CD4-positive, alpha-beta T cell treated with Interleukin-10 for 1 hour (primary cell): ENCODE data around the gene TOR4A.

ENCODE experiments used
- DNase-seq: peaks from one replicate; pipeline ENCODE4 v3.0.0-alpha.2; 2020

TOR4A gene

DNA sequence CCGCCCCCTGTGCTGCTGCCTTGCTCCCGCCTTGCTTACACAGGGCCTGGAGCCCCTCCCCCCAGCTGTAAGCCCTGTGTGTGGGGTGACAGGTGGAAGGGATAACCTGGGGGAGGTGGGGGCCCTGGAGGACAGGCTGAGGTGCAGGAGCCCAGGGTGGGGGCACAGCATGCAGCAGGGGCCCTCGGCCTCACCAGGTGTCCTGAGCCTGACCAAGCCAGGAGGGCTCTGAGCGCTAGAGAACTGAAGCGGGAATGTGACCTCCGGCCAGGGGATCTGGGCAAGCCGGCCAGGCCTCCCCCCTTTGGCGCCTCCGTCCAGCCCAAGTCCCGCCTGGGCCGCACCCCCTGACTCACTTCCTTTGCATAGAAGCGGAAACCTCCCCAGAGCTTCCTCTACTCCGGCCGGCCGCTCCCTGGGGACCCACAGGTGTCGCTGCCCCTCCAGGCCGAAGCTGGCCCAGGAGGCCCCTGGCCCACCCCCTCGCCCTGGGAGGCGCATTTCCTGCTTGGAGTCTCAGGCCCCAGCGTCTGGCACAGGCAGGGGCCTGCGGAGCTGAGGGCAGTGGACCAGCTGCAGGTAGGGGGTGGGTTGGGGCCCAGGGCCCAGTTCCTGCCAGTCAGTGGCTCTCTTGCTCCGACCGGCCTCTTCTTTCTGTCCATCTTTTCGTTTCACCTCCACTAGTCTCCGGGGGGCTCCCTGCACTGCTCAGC is at the start of gene TOR4A:
TOR4A (plus strand) TSS at position 398 of the 713 bp plus-strand sequence. CDS start 964 bp downstream, outside the sequence.
- peak; percentile 34 for DNase-seq

GRCh38 chr9:137227853-137228505 is 49.5 kb upstream of the TOR4A start:
- DNase-seq = no peak

- no peak for DNase-seq
Observed at GRCh38 chr9:137228506-137228967, 49.0 kb upstream of the TOR4A start.

GRCh38 chr9:137228968-137229896 is 48.3 kb upstream of the TOR4A start:
- DNase-seq = no peak

DNA sequence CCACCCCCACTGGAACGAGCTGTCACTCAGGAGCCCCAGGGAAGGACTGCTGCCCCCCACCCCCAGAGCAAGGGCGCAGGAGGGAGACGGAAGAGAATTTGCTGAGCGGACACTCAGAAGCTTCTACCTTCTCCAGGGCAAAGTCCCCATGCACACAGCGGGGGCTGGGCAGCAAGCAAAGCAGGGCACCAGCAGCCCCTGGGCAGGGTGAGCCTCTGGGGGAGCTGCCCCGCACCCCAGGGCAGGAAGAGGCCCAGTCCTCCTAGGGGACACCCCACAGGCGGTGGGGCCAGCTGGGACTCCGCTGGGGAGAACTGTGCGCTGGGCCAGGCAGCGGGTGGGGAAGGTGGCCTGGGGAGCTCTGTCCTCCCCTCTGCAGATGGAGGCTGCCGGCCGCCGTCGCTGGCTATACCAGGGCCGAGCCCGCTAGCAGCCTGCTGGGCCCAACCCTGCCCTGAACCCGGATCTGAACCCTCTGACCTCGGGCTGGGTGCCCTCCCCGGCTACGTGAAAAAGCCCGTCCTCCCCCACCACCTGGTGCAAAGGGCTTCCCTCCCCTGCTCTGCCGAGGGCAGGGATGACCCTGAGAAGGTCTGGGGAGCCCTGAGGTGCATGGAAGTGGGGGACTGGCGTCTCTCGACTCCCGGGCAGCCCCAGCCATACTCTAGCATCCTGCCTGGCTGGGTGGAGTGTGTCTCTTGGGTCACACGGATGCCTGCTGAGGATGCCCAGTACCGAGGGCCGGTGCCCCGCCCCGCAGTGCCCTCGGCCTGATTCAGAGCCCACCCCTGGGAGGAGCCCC is 47.4 kb upstream of the TOR4A start:
- no peak for DNase-seq

DNA sequence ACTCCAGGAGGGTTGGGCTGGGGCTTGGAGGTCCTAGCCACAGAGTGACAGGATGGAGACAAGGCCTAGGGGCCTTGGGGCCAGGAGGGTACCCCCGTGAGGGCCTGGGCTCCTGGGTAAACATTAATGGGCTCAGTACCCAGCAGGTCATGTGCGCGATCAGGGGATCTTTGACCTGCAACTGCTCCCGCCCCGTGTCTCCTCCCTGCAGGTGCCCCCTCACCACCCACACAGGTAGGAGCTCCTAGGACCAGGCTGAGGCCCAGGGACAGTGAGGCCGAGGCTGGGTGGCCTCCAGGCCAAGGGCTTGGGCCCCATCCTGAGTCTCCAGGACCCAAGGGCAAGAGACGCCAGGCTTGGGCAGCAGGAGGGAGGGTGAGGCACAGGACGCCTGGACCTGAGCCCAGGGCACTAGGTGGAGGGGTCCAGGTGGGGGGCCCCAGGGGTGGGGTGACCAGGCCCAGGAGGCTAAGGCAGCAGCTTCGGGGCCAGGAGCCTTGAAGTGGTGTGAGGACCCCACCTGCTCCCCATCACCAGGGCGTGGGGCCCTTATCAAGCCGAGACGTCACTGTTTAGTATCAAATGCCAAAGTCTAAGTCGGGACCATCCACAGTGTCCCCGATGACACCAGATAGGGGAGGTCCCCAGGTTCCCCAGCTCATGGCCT is 46.7 kb upstream of the TOR4A start, which contains the start of gene SLC34A3:
SLC34A3 (plus strand) TSS at position 197 of the 667 bp plus-strand sequence. CDS start 802 bp downstream, outside the sequence.
- no peak for DNase-seq

DNA sequence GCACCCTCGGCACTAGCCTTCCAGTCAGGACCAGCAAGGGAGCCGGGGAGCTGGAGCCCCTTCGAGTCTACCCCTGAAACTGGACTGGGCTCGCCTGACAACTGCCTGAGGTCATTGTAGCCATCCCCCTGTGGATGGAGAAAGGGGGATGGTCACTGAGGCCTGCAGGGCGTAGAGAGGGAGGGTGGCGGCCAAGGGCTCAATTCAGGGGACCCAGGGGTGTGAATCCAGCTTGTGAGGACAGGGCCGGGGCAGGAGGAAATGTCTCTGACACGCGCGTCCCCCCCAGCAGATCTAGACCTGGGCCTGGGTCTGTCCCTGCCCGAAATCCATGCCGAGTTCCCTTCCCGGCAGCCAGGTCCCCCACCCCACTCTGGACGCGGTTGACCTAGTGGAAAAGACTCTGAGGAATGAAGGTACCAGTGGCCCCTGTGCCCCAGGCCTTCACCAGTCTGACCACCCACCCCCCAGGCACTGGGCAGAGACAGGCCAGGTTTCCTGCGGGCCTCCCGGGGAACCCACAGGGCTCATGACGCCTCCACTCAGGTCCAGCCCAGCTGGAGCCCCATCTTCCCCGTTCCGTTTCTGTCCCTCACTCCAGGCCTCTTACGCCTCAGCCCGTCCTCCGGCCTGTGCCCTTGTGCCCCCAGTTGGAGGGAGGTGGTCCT is 46.0 kb upstream of the TOR4A start:
- DNase-seq = no peak

GRCh38 chr9:137232101-137232500 is 45.4 kb upstream of the TOR4A start:
- DNase-seq = no peak

GRCh38 chr9:137232510-137232909 is 45.0 kb upstream of the TOR4A start:
- DNase-seq = no peak

DNA sequence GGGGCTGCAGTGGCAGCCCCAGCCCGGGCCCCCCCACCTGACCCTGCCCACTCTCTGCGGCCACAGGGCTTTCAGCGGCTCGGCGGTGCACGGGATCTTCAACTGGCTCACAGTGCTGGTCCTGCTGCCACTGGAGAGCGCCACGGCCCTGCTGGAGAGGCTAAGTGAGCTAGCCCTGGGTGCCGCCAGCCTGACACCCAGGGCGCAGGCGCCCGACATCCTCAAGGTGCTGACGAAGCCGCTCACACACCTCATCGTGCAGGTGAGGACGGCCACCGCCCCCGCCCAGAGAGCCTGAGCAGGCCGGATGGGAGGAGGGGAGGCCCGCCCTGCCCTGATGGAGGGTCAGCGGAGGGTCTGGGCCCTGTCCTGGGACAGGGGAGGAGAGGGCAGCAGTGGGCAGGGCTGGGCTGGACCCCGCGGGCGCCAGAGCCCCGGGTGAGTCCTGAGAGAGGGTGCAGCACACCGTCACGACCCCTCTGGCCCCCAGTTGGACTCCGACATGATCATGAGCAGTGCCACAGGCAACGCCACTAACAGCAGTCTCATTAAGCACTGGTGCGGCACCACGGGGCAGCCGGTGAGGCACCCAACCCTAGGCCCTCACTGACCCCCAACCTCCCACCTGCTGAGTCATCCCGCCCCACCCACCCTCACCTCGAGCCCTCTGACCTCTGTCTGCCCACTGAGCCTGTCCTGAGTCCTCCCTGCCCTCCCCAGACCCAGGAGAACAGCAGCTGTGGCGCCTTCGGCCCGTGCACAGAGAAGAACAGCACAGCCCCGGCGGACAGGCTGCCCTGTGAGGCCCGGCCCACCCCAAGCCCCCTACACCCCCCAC is 44.2 kb upstream of the TOR4A start:
- no peak for DNase-seq

DNA sequence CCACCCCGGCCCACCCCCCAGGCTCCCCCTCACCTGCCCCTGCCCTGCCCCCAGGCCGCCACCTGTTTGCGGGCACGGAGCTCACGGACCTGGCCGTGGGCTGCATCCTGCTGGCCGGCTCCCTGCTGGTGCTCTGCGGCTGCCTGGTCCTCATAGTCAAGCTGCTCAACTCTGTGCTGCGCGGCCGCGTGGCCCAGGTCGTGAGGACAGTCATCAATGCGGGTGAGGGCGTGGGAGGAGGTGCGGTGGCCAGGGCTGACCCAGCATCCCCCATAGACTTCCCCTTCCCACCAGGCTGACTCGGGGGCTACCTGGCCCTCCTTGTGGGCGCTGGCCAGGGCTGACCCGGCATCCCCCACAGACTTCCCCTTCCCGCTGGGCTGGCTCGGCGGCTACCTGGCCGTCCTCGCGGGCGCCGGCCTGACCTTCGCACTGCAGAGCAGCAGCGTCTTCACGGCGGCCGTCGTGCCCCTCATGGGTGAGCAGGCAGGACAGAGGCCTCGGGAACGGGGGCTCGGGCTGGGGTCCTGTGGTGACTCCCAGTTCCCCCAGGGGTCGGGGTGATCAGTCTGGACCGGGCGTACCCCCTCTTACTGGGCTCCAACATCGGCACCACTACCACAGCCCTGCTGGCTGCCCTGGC is 43.4 kb upstream of the TOR4A start:
- DNase-seq = no peak

GRCh38 chr9:137234758-137235423 is 42.6 kb upstream of the TOR4A start:
- no peak for DNase-seq

GRCh38 chr9:137235424-137236237 is 41.9 kb upstream of the TOR4A start:
- no peak for DNase-seq

- DNase-seq = peak; percentile 92
Observed at GRCh38 chr9:137236238-137236935, 41.1 kb upstream of the TOR4A start.

GRCh38 chr9:137236936-137237421 is 40.5 kb upstream of the TOR4A start:
- no peak for DNase-seq

- DNase-seq = no peak
Observed at GRCh38 chr9:137237759-137238726, 39.5 kb upstream of the TOR4A start.
